Epithelial cell of proximal tubule (primary cell): Measurements from ENCODE around the gene COL6A2. TPM values are rescaled to one million over a fixed set of nuclear protein-coding genes. Genes with fewer than 3 reads are reported as not detected.

Experiments
- DNase-seq: peaks from one replicate; pipeline ENCODE4 v3.0.0-alpha.2; 2011; ENCODE audit warnings: low read depth
- H3K4me3 ChIP-seq: 2 replicates; pipeline ENCODE4 v1.5.1; 2011; ENCODE audit warnings: low read depth, mild to moderate bottlenecking, low read length
- CTCF ChIP-seq: conservative IDR thresholded peaks from 2 replicates; pipeline ENCODE4 v1.5.1; 2012; ENCODE audit warnings: low read depth, mild to moderate bottlenecking, low read length
- total RNA-seq: library from RNA; depleted of rRNA; stranded (reverse); fragments of >200 nt; gene quantifications from 2 replicates; pipeline ENCODE4 v1.2.3, GENCODE V29; 2015

Gene COL6A2
- total RNA-seq, 1 donor from 2014 or later: 138 TPM

- no peak for DNase-seq
- TF ChIP-seq CTCF: no peak
- H3K4me3 ChIP-seq: no peak overlapping the region
These were observed 58.8 kb downstream of the COL6A2 start for GRCh38 chr21:46156678-46157077.

GRCh38 chr21:46157396-46157986 lies 59.6 kb downstream of the COL6A2 start:
- no peak overlapping the region for H3K4me3 ChIP-seq
- no peak for DNase-seq
- TF ChIP-seq CTCF: no peak

- no peak overlapping the region for H3K4me3 ChIP-seq
- DNase-seq: no peak
- TF ChIP-seq CTCF: no peak
These were observed 60.1 kb downstream of the COL6A2 start for GRCh38 chr21:46157987-46158451.

- no peak for DNase-seq
- H3K4me3 ChIP-seq: no peak overlapping the region
- no peak for TF ChIP-seq CTCF
These were observed 60.9 kb downstream of the COL6A2 start for GRCh38 chr21:46158666-46159300.

GRCh38 chr21:46159390-46159789 lies 61.5 kb downstream of the COL6A2 start:
- DNase-seq: no peak
- TF ChIP-seq CTCF: no peak
- H3K4me3 ChIP-seq: no peak overlapping the region

- no peak for DNase-seq
- no peak for TF ChIP-seq CTCF
- H3K4me3 ChIP-seq: no peak overlapping the region
These were observed 62.1 kb downstream of the COL6A2 start for GRCh38 chr21:46159841-46160656.
